T-cell (primary cell): ENCODE data around the gene BAZ1A. TPM values are rescaled to one million over a fixed set of nuclear protein-coding genes. Genes with fewer than 3 reads are reported as not detected.
A peak's percentile ranks its signal among the peaks of the same experiment; 100 is the strongest.

Source experiments
- ATAC-seq, 4 experiments: fragments of 200-7000 bp in 3 of 4; fragments of 150-1000 bp in 1 of 4; cut with Tn5 transposase; replicated peaks in 1 of 4; 1 replicate in 3 of 4; 2 replicates in 1 of 4; pipeline ENCODE4 v1.10.0; 2021; ENCODE audit warnings: moderate library complexity in 3 of 4, mild to moderate bottlenecking in 2 of 4, moderate number of reproducible peaks in 1 of 4
- CTCF ChIA-PET, 2 donors: fragments of 300-600 bp; sonication (Branson Sonifier 250); formaldehyde crosslinking; loops; one replicate each; lab custom pipeline; 2022; ENCODE audit warnings: antibody characterized with exemption in 2 of 2; lab: Charles Lee
- POLR2A ChIA-PET, 2 donors: fragments of 300-600 bp; sonication (Branson Sonifier 250); formaldehyde crosslinking; loops; one replicate each; lab custom pipeline; 2022; ENCODE audit warnings: antibody characterized with exemption in 2 of 2; lab: Charles Lee
- DNase-seq, 35 experiments: peaks; one replicate each; pipeline versions ENCODE4 v3.0.0 to v3.0.0-alpha.2; 2013 to 2023
- H3K27ac ChIP-seq: one replicate; pipeline ENCODE4 v1.5.1; 2013; ENCODE audit warnings: low read length
- H3K27me3 ChIP-seq, 2 experiments: replicated peaks in 1 of 2; 1 replicate in 1 of 2; 2 replicates in 1 of 2; pipeline versions ENCODE4 v1.6.1 to v1.7.0; 2013; ENCODE audit warnings: low read length in 1 of 2, mixed read lengths in 1 of 2; ENCODE audit not compliant: control insufficient read depth in 2 of 2, insufficient read depth in 2 of 2; ENCODE audit errors: extremely low read depth in 1 of 2
- H3K36me3 ChIP-seq, 2 donors: 1 replicate in 1 of 2; 2 replicates in 1 of 2; pipeline versions ENCODE4 v1.6.1 to v1.7.0; 2013; ENCODE audit warnings: low read length in 1 of 2; ENCODE audit not compliant: control insufficient read depth in 2 of 2, insufficient read depth in 1 of 2; ENCODE audit errors: extremely low read depth in 1 of 2
- H3K4me1 ChIP-seq, 2 experiments: 1 replicate in 1 of 2; 2 replicates in 1 of 2; pipeline versions ENCODE4 v1.6.1 to v1.7.0; 2013; ENCODE audit warnings: low read length in 2 of 2, mixed read lengths in 1 of 2; ENCODE audit not compliant: insufficient read depth in 2 of 2, control insufficient read depth in 1 of 2; ENCODE audit errors: extremely low read depth in 1 of 2
- H3K4me3 ChIP-seq, 2 donors: 1 replicate in 1 of 2; 2 replicates in 1 of 2; pipeline versions ENCODE4 v1.5.1 to v1.7.0; 2013; ENCODE audit warnings: mild to moderate bottlenecking in 2 of 2, low read length in 1 of 2, moderate library complexity in 1 of 2; ENCODE audit not compliant: control insufficient read depth in 1 of 2; ENCODE audit errors: extremely low read depth in 1 of 2
- H3K9me3 ChIP-seq: 2 replicates; pipeline ENCODE4 v1.7.0; 2013
- H3K27ac Mint-ChIP-seq, 2 donors: one replicate each; pipeline ENCODE4 v1.8.0; 2020 to 2021; ENCODE audit warnings: mild to moderate bottlenecking in 2 of 2, mixed read lengths in 2 of 2
- H3K27me3 Mint-ChIP-seq, 2 donors: one replicate each; pipeline ENCODE4 v1.8.0; 2021 to 2022; ENCODE audit warnings: mixed read lengths in 2 of 2
- H3K36me3 Mint-ChIP-seq: one replicate; pipeline ENCODE4 v1.8.0; 2021; ENCODE audit warnings: mixed read lengths
- H3K4me1 Mint-ChIP-seq, 3 donors: one replicate each; pipeline ENCODE4 v1.8.0; 2020 to 2022; ENCODE audit warnings: mixed read lengths in 3 of 3, mild to moderate bottlenecking in 1 of 3
- H3K4me3 Mint-ChIP-seq, 3 donors: one replicate each; pipeline ENCODE4 v1.8.0; 2020 to 2022; ENCODE audit warnings: mild to moderate bottlenecking in 3 of 3, mixed read lengths in 3 of 3, moderate library complexity in 3 of 3
- H3K9me3 Mint-ChIP-seq, 3 donors: one replicate each; pipeline ENCODE4 v1.8.0; 2020 to 2022; ENCODE audit warnings: mixed read lengths in 3 of 3
- WGBS: methylation state at CpG from one replicate; pipeline ENCODE4 v1.1.5; 2013; ENCODE audit warnings: missing lambda C conversion rate; ENCODE audit not compliant: insufficient coverage; 5-methylcytosine and 5-hydroxymethylcytosine counted together
- total RNA-seq, 35 experiments: library from RNA in 6 of 35; stranded (reverse) in 6 of 35; fragments of 120-200 nt in 1 of 35; gene quantifications; one replicate each; pipeline versions ENCODE4 v1.2.1 to v1.2.4 and lab custom pipeline; 2013 to 2026

Gene BAZ1A
- total RNA-seq, 5 donors from 2014 or later (not counting 1 experiment from before 2014, with no cell fraction given): 38.0 to 56.2 (median 44.6) TPM

GRCh38 chr14:34713122-34713680, 162.0 kb downstream of the BAZ1A start:
- Mint-ChIP-seq H3K9me3 (no peaks in the 10 kb centered on the region), H3K27me3 (no peaks in the 10 kb centered on the region), H3K4me3 (peak overlapping the region; percentile 88 to 92 (median 88)), H3K36me3 (no peaks in the 10 kb centered on the region), H3K4me1 (peaks cover 25 to 33% (median 32%) of the 10 kb centered on the region in 3 donors), H3K27ac (peak overlapping the region; percentile 86 to 92)
- Histone ChIP-seq H3K9me3 (no peaks in the 10 kb centered on the region), H3K27ac (peak overlapping the region; percentile 72), H3K4me3 (peak overlapping the region; percentile 42 to 79), H3K36me3 (peaks cover 0 to 2% of the 10 kb centered on the region in 2 donors), H3K27me3 (no peaks in the 10 kb centered on the region), H3K4me1 (peaks cover 8 to 10% of the 10 kb centered on the region in 2 experiments)
- no peak for DNase-seq
- ChIA-PET CTCF (interaction anchor here (0.6 to 4.0 kb wide), 3 partner anchors 10 to 381 kb away, joined by 3 to 14 read pairs (median 8); no protein-coding TSS in a partner anchor), POLR2A (interaction anchor here in 1 of 2 donors (1.2 kb wide), 1 partner anchor 30 kb away, joined by 5 read pairs; no protein-coding TSS in a partner anchor)
- no peak for ATAC-seq
- 54% methylated on average over 2 of the region's 6 CpGs for WGBS

GRCh38 chr14:34711796-34712712, 163.1 kb downstream of the BAZ1A start:
- Histone ChIP-seq H3K36me3 (peaks cover 0 to 2% of the 10 kb centered on the region in 2 donors), H3K27ac (no peak overlapping the region), H3K27me3 (no peaks in the 10 kb centered on the region), H3K4me3 (no peak overlapping the region), H3K4me1 (peaks cover 8 to 10% of the 10 kb centered on the region in 2 experiments), H3K9me3 (no peaks in the 10 kb centered on the region)
- no peak overlapping the region for H3K4me3 Mint-ChIP-seq
- no CpG with 5 or more reads among the region's 4 CpGs for WGBS
- H3K4me1 Mint-ChIP-seq: peaks cover 25 to 33% (median 32%) of the 10 kb centered on the region in 3 donors
- CTCF ChIA-PET: interaction anchor here (0.8 to 4.0 kb wide), 4 partner anchors 11 to 42 kb away, joined by 3 to 14 read pairs (median 6); no protein-coding TSS in a partner anchor
- no peaks in the 10 kb centered on the region for H3K36me3 Mint-ChIP-seq
- no peaks in the 10 kb centered on the region for H3K9me3 Mint-ChIP-seq
- no peaks in the 10 kb centered on the region for H3K27me3 Mint-ChIP-seq
- POLR2A ChIA-PET: interaction anchor here (0.5 to 0.6 kb wide), 3 partner anchors 26 to 353 kb away, joined by 3 to 7 read pairs (median 3); no protein-coding TSS in a partner anchor
- no peak for ATAC-seq
- H3K27ac Mint-ChIP-seq: no peak overlapping the region
- DNase-seq: no peak

DNA sequence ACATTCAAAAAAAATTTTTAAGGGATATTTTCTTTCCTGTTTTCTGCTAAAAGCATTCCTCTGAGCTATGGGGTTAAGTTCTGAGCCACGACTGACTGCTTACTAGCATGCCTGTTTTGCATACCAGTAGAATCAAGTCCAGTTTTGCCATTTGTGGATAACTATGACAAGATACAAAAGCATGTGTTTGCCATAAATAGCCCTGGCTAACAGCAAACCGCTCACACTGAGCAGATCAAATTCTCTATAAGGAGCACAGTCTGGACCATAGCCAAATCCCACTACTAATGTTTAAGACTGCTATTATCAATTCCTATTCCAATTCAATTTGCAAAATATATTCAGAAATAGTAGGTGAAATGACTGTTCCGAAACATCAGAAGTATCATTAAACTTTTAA, 164.0 kb downstream of the BAZ1A start:
- H3K27ac ChIP-seq: no peak overlapping the region
- H3K4me3 ChIP-seq: no peak overlapping the region
- Mint-ChIP-seq H3K27ac (no peak overlapping the region), H3K4me3 (no peak overlapping the region), H3K9me3 (no peaks in the 10 kb centered on the region), H3K36me3 (no peaks in the 10 kb centered on the region), H3K27me3 (no peaks in the 10 kb centered on the region), H3K4me1 (peaks cover 24 to 33% (median 32%) of the 10 kb centered on the region in 3 donors)
- ChIA-PET POLR2A (no interaction called here), CTCF (interaction anchor here in 1 of 2 donors (4.0 kb wide), 1 partner anchor 12 kb away, joined by 14 read pairs; no protein-coding TSS in a partner anchor)
- 70% methylated on average over 1 of the region's 3 CpGs for WGBS
- DNase-seq: no peak
- H3K4me1 ChIP-seq: peaks cover 8 to 10% of the 10 kb centered on the region in 2 experiments
- ATAC-seq: no peak
- H3K36me3 ChIP-seq: peaks cover 0 to 2% of the 10 kb centered on the region in 2 donors
- H3K9me3 ChIP-seq: no peaks in the 10 kb centered on the region
- H3K27me3 ChIP-seq: no peaks in the 10 kb centered on the region

- no peaks in the 10 kb centered on the region for H3K9me3 ChIP-seq
- peaks cover 0 to 2% of the 10 kb centered on the region in 2 donors for H3K36me3 ChIP-seq
- no peaks in the 10 kb centered on the region for H3K27me3 Mint-ChIP-seq
- 100% methylated on average over 1 of the region's 2 CpGs for WGBS
- no peak overlapping the region for H3K27ac Mint-ChIP-seq
- ATAC-seq (no peak), DNase-seq (no peak)
- peaks cover 8 to 10% of the 10 kb centered on the region in 2 experiments for H3K4me1 ChIP-seq
- no peaks in the 10 kb centered on the region for H3K9me3 Mint-ChIP-seq
- ChIA-PET POLR2A (interaction anchor here in 1 of 2 donors (0.6 kb wide), 1 partner anchor 139 kb away, joined by 3 read pairs; no protein-coding TSS in a partner anchor), CTCF (interaction anchor here in 1 of 2 donors (4.0 kb wide), 1 partner anchor 12 kb away, joined by 14 read pairs; no protein-coding TSS in a partner anchor)
- H3K4me1 Mint-ChIP-seq: peaks cover 20 to 30% (median 29%) of the 10 kb centered on the region in 3 donors
- no peaks in the 10 kb centered on the region for H3K27me3 ChIP-seq
- no peak overlapping the region for H3K4me3 ChIP-seq
- H3K27ac ChIP-seq: no peak overlapping the region
- no peaks in the 10 kb centered on the region for H3K36me3 Mint-ChIP-seq
- no peak overlapping the region for H3K4me3 Mint-ChIP-seq
Measured at GRCh38 chr14:34710744-34711143, 164.4 kb downstream of the BAZ1A start.

GRCh38 chr14:34710006-34710405, 165.2 kb downstream of the BAZ1A start:
- POLR2A ChIA-PET: interaction anchor here (0.5 to 0.7 kb wide), 6 partner anchors 27 to 470 kb away, joined by 3 to 7 read pairs (median 4); no protein-coding TSS in a partner anchor
- Mint-ChIP-seq H3K27me3 (no peaks in the 10 kb centered on the region), H3K27ac (no peak overlapping the region), H3K9me3 (no peaks in the 10 kb centered on the region), H3K4me1 (peaks cover 12 to 24% (median 22%) of the 10 kb centered on the region in 3 donors), H3K4me3 (no peak overlapping the region), H3K36me3 (no peaks in the 10 kb centered on the region)
- Histone ChIP-seq H3K27ac (no peak overlapping the region), H3K27me3 (no peaks in the 10 kb centered on the region), H3K4me1 (peaks cover 8% of the 10 kb centered on the region in 2 experiments), H3K36me3 (peaks cover 0 to 2% of the 10 kb centered on the region in 2 donors), H3K9me3 (no peaks in the 10 kb centered on the region), H3K4me3 (no peak overlapping the region)
- no peak for DNase-seq
- CTCF ChIA-PET: interaction anchor here (0.6 to 4.0 kb wide), 4 partner anchors 9 to 52 kb away, joined by 3 to 14 read pairs (median 6); no protein-coding TSS in a partner anchor
- ATAC-seq: no peak
- no CpG with 5 or more reads among the region's 1 CpG for WGBS

- Mint-ChIP-seq H3K4me3 (no peak overlapping the region), H3K27ac (no peak overlapping the region), H3K9me3 (no peaks in the 10 kb centered on the region), H3K4me1 (peaks cover 0 to 13% (median 9%) of the 10 kb centered on the region in 3 donors), H3K27me3 (no peaks in the 10 kb centered on the region), H3K36me3 (no peaks in the 10 kb centered on the region)
- ChIA-PET CTCF (no interaction called here), POLR2A (interaction anchor here in 1 of 2 donors (0.6 kb wide), 1 partner anchor 291 kb away, joined by 3 read pairs; no protein-coding TSS in a partner anchor)
- no peaks in the 10 kb centered on the region for H3K27me3 ChIP-seq
- ATAC-seq (no peak), DNase-seq (no peak)
- H3K4me1 ChIP-seq: no peaks in the 10 kb centered on the region
- H3K27ac ChIP-seq: no peak overlapping the region
- H3K36me3 ChIP-seq: peaks cover 0 to 2% of the 10 kb centered on the region in 2 donors
- no CpG with 5 or more reads among the region's 3 CpGs for WGBS
- H3K4me3 ChIP-seq: no peak overlapping the region
- no peaks in the 10 kb centered on the region for H3K9me3 ChIP-seq
Measured at GRCh38 chr14:34707722-34708121, 167.4 kb downstream of the BAZ1A start.
